Neural cell (in vitro differentiated cells): ENCODE results near the gene ADCY1. TPM values are rescaled to one million over a fixed set of nuclear protein-coding genes. Genes with fewer than 3 reads are reported as not detected.

Experiments used
- H2AFZ ChIP-seq: fragments of 200-600, 300-800 bp; sonication (generic), shearing (Covaris generic); 2 replicates; pipeline ENCODE4 v1.6.0; 2014; ENCODE audit warnings: low read depth, mild to moderate bottlenecking, antibody characterized with exemption, low read length, moderate library complexity
- H3F3A ChIP-seq: fragments of 200-600 bp; shearing (Covaris generic); 2 replicates; pipeline ENCODE4 v1.6.1; 2016; ENCODE audit warnings: mild to moderate bottlenecking, moderate library complexity, mixed read lengths, antibody characterized with exemption, low read length; ENCODE audit not compliant: insufficient read depth, poor library complexity, severe bottlenecking
- H3K27ac ChIP-seq: fragments of 200-600, 300-800 bp; sonication (generic), shearing (Covaris generic); 2 replicates; pipeline ENCODE4 v1.5.1; 2014; ENCODE audit warnings: mild to moderate bottlenecking, low read length, moderate library complexity
- H3K27me3 ChIP-seq: fragments of 300-800, 200-600 bp; sonication (generic), shearing (Covaris generic); 2 replicates; pipeline ENCODE4 v1.6.0; 2014; ENCODE audit warnings: mild to moderate bottlenecking, low read depth, low read length, moderate library complexity; ENCODE audit not compliant: insufficient read depth
- H3K36me3 ChIP-seq: fragments of 300-800, 200-600 bp; sonication (generic), shearing (Covaris generic); 2 replicates; pipeline ENCODE4 v1.5.1; 2014; ENCODE audit warnings: mild to moderate bottlenecking, antibody characterized with exemption, low read length, moderate library complexity; ENCODE audit not compliant: insufficient read depth
- H3K4me2 ChIP-seq: fragments of 300-800, 200-600 bp; sonication (generic), shearing (Covaris generic); 2 replicates; pipeline ENCODE4 v1.6.0; 2014; ENCODE audit warnings: mild to moderate bottlenecking, low read length
- H3K4me3 ChIP-seq: fragments of 300-800, 200-600 bp; sonication (generic), shearing (Covaris generic); 2 replicates; pipeline ENCODE4 v1.5.1; 2014; ENCODE audit warnings: mild to moderate bottlenecking, low read length, moderate library complexity
- H3K79me2 ChIP-seq: fragments of 200-600 bp; shearing (Covaris generic); replicated peaks from 2 replicates; pipeline ENCODE4 v1.6.0; 2014; ENCODE audit warnings: mild to moderate bottlenecking, low read length, moderate library complexity; ENCODE audit not compliant: insufficient read depth
- H3K9ac ChIP-seq: fragments of 300-800, 200-600 bp; sonication (generic), shearing (Covaris generic); 2 replicates; pipeline ENCODE4 v1.6.1; 2016; ENCODE audit warnings: mild to moderate bottlenecking, low read length, mixed read lengths
- H3K9me2 ChIP-seq: fragments of 200-600 bp; shearing (Covaris generic); 2 replicates; pipeline ENCODE4 v1.6.1; 2016; ENCODE audit warnings: mild to moderate bottlenecking, low read length, mixed read lengths; ENCODE audit not compliant: insufficient read depth
- H3K9me3 ChIP-seq: fragments of 200-600, 300-800 bp; sonication (generic), shearing (Covaris generic); 2 replicates; pipeline ENCODE4 v1.6.1; 2016; ENCODE audit warnings: mild to moderate bottlenecking, mixed run types, low read length, moderate library complexity, mixed read lengths
- H4K20me1 ChIP-seq: fragments of 200-600 bp; shearing (Covaris generic); 2 replicates; pipeline ENCODE4 v1.6.1; 2016; ENCODE audit warnings: mild to moderate bottlenecking, mixed run types; ENCODE audit not compliant: insufficient read depth
- CTCF ChIP-seq: fragments of 450-650 bp; IDR thresholded peaks from 2 replicates; pipeline ENCODE4 v1.5.1; 2014; ENCODE audit warnings: antibody characterized with exemption, mild to moderate bottlenecking, moderate library complexity; ENCODE audit not compliant: poor library complexity, severe bottlenecking
- EP300 ChIP-seq: fragments of 450-650 bp; conservative IDR thresholded peaks from 2 replicates; pipeline ENCODE4 v1.6.1; 2014; ENCODE audit warnings: antibody characterized with exemption, mild to moderate bottlenecking, moderate library complexity; ENCODE audit not compliant: poor library complexity, severe bottlenecking
- EZH2 ChIP-seq: fragments of 200-600, 300-800 bp; shearing (Covaris generic), sonication (generic); IDR thresholded peaks from 2 replicates; pipeline ENCODE4 v1.6.1; 2014; ENCODE audit warnings: antibody characterized with exemption, low read length, borderline replicate concordance, mild to moderate bottlenecking; ENCODE audit not compliant: insufficient read depth, poor library complexity, severe bottlenecking
- MXI1 ChIP-seq: fragments of 450-650 bp; conservative IDR thresholded peaks from 2 replicates; pipeline ENCODE4 v1.6.1; 2014; ENCODE audit warnings: antibody characterized with exemption, mild to moderate bottlenecking; ENCODE audit not compliant: poor library complexity, severe bottlenecking
- POLR2AphosphoS5 ChIP-seq: IDR thresholded peaks from 2 replicates; pipeline ENCODE4 v1.6.1; 2012
- RAD21 ChIP-seq: fragments of 450-650 bp; conservative IDR thresholded peaks from 2 replicates; pipeline ENCODE4 v1.6.1; 2014; ENCODE audit warnings: antibody characterized with exemption, mild to moderate bottlenecking, moderate library complexity
- SMC3 ChIP-seq: fragments of 450-650 bp; conservative IDR thresholded peaks from 2 replicates; pipeline ENCODE4 v1.6.1; 2014; ENCODE audit warnings: antibody characterized with exemption, mild to moderate bottlenecking, moderate library complexity; ENCODE audit not compliant: poor library complexity
- TAF1 ChIP-seq: IDR thresholded peaks from 2 replicates; pipeline ENCODE4 v1.6.1; 2012; ENCODE audit warnings: low read depth
- polyA plus RNA-seq: library from polyadenylated mRNA; depleted of rRNA; stranded (reverse); fragments of >200 nt; gene quantifications from 2 replicates; pipeline ENCODE4 v1.2.3, GENCODE V29; 2014
- TF ChIP-seq, protein P1 (sequence below): IDR thresholded peaks from 2 replicates; pipeline ENCODE4 v1.6.1; 2012; ENCODE audit warnings: borderline replicate concordance

The ADCY1 gene
- polyA plus RNA-seq, 1 donor from 2014 or later = 14.8 TPM

DNA sequence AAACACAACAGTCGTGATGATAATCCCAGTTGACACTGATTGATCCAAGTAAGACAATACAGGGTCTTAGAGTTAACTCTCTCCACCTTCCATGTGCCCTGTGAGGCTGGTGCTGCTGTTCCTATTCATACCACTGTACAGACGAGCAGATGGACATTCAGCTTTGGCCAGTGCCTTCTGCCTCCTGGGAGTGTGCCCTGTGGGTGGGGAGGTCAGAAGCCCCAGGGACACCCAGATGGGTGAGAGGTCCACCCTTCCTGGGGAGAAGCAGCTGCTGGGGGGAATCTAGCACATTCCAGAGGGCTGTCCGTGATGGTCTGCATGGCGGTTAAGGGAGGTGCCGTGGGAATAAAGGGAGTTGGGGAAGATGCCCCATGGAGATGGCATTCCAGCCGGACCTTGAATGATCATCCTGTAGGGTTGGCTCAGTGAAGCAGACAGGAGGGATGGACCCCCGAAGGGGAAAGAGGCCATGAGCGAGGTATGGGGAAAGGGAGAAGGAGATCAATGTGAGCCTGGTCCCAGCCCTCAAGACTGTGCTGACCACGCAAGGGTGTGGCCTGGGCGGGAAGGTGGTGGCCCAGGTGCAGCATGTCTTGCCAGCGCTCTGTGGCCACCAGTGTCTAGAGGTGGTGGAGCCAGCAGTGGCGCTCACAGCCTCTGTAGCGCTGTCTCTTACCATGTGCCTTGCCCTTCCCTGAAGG lies 74.0 kb downstream of the ADCY1 start:
- no peak overlapping the region for H3K4me2 ChIP-seq
- H3K9me2 ChIP-seq = no peaks in the 10 kb centered on the region
- no peak overlapping the region for H3K9ac ChIP-seq
- no peak overlapping the region for H3K27ac ChIP-seq
- H3K79me2 ChIP-seq = no peaks in the 10 kb centered on the region
- H2AFZ ChIP-seq = no peak overlapping the region
- H3K9me3 ChIP-seq = no peaks in the 10 kb centered on the region
- peaks cover 5% of the 10 kb centered on the region for H3K36me3 ChIP-seq
- no peaks in the 10 kb centered on the region for H3K27me3 ChIP-seq
- no peak overlapping the region for H3K4me3 ChIP-seq
- no peaks in the 10 kb centered on the region for H3F3A ChIP-seq
- no peaks in the 10 kb centered on the region for H4K20me1 ChIP-seq
- TF ChIP-seq EP300 = no peak

GRCh38 chr7:45648671-45648995 lies 74.5 kb downstream of the ADCY1 start:
- H3K27ac ChIP-seq = no peak overlapping the region
- no peak for TF ChIP-seq EZH2
- no peak for TF ChIP-seq MXI1
- TF ChIP-seq TAF1 = no peak
- no peak for TF ChIP-seq POLR2AphosphoS5
- no peak for TF ChIP-seq SMC3
- no peak for TF ChIP-seq EP300
- TF ChIP-seq, protein P1, sequence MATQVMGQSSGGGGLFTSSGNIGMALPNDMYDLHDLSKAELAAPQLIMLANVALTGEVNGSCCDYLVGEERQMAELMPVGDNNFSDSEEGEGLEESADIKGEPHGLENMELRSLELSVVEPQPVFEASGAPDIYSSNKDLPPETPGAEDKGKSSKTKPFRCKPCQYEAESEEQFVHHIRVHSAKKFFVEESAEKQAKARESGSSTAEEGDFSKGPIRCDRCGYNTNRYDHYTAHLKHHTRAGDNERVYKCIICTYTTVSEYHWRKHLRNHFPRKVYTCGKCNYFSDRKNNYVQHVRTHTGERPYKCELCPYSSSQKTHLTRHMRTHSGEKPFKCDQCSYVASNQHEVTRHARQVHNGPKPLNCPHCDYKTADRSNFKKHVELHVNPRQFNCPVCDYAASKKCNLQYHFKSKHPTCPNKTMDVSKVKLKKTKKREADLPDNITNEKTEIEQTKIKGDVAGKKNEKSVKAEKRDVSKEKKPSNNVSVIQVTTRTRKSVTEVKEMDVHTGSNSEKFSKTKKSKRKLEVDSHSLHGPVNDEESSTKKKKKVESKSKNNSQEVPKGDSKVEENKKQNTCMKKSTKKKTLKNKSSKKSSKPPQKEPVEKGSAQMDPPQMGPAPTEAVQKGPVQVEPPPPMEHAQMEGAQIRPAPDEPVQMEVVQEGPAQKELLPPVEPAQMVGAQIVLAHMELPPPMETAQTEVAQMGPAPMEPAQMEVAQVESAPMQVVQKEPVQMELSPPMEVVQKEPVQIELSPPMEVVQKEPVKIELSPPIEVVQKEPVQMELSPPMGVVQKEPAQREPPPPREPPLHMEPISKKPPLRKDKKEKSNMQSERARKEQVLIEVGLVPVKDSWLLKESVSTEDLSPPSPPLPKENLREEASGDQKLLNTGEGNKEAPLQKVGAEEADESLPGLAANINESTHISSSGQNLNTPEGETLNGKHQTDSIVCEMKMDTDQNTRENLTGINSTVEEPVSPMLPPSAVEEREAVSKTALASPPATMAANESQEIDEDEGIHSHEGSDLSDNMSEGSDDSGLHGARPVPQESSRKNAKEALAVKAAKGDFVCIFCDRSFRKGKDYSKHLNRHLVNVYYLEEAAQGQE = no peak
- no peak for TF ChIP-seq RAD21
- no peak for TF ChIP-seq CTCF
- peaks cover 5% of the 10 kb centered on the region for H3K36me3 ChIP-seq
- no peaks in the 10 kb centered on the region for H4K20me1 ChIP-seq
- H3K9me3 ChIP-seq = no peaks in the 10 kb centered on the region
- H3K27me3 ChIP-seq = no peaks in the 10 kb centered on the region
- H3K9ac ChIP-seq = no peak overlapping the region
- H2AFZ ChIP-seq = no peak overlapping the region
- no peaks in the 10 kb centered on the region for H3F3A ChIP-seq
- no peak overlapping the region for H3K4me2 ChIP-seq
- no peaks in the 10 kb centered on the region for H3K79me2 ChIP-seq
- no peaks in the 10 kb centered on the region for H3K9me2 ChIP-seq
- no peak overlapping the region for H3K4me3 ChIP-seq
